ENCODE data around the gene IP6K3.

The IP6K3 gene

DNA sequence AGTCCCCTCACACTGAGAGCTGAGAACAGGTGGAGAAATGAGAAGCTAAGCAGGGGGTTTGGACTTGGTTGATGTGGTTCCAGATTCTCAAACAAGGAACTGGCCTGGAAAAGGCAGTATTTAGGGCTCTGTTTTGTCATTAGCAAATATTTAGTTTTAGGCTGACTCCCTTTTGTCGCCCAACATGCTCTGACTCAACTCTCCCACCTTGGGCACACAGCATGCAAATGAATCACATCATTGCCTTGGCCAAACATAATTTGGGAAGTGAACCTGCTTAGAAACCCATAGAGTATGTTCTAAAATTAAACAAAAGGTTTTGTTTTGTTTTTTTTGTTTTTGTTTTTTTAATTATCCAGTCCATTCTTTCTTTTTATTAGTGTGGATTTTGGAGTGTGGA lies 25.7 kb downstream of the IP6K3 start:
- no peak for DNase-seq

DNA sequence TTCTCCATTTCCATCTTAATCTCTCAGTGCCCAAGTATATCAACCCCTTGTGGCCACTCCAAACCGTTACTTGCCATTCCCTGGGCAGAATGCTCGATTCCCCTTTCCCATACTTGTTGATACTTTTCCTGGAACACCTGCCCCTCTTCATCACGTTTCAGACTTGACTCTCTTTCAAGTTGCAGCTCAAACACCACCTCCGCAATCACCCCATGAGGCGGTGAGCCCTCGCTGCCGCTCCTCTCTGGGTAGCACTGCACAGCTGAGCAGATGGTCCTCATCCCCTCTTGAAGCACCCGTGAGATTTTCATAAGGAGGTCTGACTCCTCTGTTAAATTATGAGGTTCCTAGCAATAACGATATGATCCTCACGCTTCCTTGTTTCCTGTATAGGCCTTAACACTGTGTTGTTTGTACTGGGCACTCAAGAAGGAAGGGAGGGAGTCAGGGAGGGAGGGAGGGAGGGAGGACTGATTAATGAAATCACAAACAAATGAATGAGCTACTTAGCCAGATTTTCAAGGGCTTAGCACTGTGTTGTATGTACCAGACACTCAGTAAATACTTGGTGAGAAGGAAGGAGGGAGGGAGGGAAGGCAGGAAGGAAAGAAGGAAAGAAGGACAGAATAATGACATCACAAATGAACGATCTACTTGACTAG lies 27.2 kb downstream of the IP6K3 start:
- no peak for DNase-seq

DNA sequence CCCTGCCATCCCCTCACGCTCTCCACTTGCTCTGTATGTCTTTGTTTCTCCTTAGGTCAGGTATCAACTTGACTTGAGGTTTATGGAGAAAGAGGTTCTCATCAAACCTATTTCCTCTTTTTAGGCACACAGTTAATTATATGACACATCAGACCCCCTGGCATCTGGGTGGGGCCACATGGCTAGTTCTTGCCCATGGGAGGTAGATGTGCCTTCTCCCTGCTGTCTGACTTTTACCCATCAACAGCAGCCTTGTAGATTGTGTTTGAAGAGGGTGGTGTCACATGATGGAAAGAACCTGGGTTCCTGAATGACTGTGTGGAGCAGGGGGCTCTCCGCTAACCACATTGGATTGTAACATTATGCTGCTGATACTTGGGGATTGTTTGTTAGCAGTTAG lies 28.0 kb downstream of the IP6K3 start:
- no peak for DNase-seq

DNA sequence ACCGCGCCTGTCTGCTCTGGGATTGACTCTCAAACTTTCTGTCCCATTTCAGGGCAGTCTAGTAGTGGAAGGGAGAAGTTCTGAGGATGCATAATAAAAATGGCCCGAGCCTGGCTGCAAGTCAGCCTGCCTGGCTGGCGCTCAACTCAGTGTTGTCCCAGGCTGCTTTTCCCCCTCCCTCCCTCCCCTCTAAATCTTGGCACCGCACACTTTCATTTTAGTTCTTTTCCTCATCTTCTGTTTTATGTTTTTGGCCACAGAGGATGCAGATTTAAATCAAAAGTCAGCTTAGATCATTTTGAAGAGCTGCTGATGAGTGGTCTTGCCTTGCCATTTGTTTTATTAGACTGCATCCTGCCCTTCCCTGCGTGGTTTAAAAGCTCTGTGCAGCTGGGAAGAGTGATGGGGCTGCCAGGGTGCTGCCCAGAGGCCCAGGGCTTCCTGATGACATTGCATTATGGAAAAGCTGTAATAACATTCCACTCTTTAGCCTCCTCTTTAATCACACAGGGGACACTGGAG lies 28.7 kb downstream of the IP6K3 start:
- no peak for DNase-seq

DNA sequence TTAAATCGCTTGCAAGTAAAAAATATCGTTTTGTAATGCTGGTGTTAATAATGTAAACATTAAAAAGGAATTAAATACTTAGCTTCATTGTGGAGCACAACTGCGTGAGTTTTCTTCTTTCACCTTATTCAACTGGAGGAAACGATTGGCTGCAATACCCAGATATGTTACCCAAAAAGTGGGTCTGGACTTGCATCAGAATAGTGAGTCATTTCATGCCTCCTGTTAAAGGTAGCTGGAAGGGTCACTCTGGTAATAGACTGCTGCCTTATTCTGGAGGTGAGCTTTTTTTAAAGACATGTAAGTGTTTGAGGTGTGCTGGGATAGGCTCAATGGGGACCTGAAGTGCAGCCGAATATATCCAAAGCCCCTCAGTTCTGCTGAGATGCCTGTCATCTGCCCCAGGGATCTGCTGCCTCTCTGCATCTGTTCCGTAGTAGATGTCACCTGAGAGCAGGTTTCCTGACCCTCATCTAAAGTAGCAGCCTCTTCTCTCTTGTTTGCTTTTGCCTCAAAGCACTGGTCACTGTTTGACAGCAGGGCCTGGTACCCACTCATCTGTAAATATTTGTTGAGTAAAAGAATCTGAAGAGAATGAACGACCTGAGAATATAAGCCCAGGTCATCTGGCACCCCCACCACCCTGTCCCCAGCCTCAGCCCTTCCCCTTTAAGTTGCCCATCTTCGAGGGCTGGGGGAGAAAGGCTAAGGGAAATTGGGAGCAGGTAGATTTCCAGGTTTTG lies 29.6 kb downstream of the IP6K3 start:
- no peak for DNase-seq

DNA sequence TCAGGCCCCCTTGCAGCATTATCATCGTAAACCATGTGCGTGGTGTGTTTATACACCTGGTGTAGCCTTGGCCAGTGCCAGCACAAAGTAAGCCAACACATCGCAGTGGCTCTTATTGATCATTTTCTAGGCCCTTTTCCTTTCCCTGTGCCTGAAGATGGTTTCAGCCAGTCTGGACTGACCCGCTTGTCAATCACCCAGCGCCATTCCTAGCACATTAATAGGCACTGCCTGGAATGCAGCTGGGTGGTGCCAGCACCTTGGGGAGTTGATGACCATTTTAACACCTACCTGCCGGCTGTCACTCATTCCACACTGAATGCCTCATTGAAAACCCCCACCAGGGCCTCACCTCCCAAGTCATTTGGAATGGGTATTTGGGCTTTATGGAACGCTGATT lies 30.3 kb downstream of the IP6K3 start:
- no peak for DNase-seq

DNA sequence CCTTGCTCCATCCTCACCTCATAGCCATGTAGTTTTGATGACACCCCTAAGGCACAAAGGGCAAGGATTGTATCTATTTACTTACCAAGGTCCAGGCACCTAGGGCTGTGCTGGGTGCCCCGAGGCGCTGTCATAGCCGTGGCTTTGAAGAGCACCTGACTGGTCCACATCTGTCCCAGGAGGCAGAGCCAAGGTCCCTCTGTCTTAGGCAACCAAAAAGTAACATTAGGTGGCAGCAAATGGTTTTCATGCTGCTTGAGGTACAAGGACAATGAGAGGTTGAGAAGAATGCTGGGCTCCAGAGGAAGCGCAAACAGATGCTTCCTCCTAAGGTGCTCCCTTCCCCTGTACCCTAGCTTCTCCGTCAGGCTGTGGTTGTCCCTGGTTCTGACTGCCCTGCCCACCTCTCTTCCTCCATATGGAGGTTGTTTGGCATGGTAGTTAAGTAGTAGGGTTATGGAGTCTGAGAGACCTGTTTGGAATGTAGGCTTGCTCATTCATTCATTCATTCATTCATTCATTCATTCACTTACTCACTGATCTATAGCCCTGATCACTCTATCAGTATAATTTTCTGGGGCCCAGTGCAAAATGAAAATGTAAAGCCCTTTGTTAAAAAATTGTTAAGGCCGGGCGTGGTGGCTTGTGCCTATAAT lies 32.2 kb downstream of the IP6K3 start:
- no peak for DNase-seq

DNA sequence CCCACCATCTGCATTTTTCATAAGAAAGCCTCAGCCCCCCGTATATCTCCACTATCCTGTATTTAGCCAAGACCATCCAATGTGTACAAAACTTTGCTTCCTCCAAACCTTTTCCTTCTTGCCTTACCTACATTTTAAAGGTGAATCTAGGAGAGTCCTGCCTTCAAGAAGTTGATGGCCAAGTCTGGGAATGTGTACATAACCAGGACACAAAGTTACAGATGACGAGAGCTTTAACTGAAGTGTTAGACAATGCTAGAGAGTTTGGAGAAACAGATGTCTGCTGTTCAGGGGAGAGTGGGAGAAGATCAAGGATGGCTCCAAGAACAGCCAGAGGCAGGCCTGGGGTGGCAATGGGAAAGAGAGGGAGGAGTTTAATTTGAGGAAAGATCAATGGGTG lies 32.9 kb downstream of the IP6K3 start:
- DNase-seq = no peak

DNA sequence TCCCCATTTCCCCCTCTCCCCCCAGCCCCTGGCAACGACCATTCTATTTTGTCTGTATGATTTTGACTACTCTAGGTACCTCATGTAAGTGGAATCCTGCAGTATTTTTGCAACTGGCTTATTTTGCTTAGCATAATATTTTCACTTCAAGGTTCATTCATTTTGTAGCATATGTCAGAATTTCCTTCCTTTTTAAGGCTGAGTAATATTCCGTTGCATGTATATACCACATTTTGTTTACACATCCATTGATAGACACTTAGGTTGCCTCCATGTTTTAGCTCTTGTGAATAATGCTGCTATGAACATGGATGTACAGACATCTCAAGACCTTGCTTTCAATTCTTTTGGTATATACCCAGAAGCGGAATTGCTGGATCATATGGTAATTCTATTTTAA lies 33.8 kb downstream of the IP6K3 start:
- DNase-seq = no peak

DNA sequence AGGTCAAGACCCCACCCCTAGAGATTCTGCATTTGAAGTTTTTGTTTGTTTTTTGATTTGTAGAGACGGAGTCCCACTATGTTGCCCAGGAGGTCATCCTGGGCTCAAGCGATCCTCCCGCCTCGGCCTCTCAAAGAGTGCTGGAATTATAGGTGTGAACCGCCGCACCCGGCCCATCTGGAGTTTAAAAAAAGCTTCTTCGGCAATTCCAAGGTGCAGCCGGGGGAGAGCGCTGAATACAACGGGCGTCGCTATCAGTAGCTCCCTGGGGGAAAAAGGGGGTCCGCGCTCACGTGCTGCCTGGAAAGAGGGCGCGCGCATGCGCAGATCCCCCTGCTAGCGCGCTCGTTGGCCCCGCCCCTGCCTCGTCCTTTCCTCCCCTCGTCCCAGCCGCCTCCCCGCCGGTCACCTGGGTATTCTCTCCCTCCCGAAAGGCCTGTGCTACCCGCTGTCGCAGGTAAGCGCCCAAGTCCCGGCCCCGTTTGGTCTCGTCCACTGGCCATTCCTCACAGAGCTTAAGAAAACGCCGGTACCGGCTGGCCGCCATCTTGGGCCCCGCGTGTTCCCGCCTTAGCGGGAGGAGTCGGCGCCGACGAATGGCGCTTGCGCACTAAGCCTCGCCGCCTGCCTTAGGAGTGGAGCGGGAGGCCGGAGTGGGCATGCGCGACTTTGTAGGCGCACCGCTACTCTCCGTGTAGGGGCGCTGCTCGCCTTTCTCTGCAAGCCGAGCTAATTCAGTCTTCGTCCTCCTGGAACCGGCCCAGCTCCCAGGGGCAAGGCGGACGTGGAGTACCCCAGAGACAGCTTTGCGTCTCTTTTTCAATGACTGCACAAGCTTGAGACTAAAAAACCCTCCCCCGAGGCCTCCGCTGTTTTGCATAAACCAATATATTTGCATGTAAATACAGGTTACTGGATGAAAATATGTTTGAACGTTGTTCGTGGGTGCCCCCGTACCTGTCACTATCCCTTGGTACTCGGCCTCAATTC lies 35.3 kb downstream of the IP6K3 start, which contains the start of gene UQCC2:
TSS of gene UQCC2 (minus strand) at position 561 of the 990 bp plus-strand sequence. CDS start at position 547, 14 bp downstream.
- peak; percentile 98 for DNase-seq

DNA sequence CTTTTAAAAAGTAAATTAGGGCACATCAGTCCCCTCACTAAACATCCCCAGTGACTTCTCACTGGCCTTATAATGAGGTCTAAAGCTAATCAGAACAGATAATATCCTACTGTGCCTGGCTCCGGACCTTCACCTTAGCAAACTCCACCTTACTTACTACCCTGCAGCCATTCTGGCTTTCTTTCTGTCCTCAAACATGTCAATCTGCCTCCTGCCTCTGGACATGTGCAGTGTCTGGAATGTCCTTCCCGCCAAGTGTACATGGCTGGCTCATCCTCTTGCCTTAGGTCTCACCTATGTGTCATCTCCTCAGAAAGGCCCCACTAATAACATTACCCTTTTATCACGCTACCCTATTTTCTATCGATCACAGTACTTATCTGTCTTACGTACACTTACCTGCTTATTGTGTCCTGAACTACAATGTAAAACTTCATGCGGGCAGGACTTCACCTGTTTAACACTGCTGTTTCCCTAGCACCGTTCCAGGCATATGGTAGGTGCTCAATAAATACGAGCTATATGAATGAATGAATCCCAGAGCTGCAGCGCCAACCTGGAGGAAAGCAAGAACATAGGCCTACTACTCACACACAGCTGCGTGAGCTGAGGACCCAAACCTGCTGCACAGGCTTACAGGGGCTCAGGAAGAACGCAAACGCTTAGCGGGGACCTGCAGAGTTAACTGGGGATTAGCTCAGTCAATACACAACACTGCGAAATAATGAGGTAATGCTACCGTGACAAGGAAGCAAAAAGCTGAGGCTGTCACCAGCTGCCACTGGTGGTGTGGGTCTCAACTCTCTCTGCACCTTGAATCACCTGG lies 36.2 kb downstream of the IP6K3 start:
- no peak for DNase-seq

DNA sequence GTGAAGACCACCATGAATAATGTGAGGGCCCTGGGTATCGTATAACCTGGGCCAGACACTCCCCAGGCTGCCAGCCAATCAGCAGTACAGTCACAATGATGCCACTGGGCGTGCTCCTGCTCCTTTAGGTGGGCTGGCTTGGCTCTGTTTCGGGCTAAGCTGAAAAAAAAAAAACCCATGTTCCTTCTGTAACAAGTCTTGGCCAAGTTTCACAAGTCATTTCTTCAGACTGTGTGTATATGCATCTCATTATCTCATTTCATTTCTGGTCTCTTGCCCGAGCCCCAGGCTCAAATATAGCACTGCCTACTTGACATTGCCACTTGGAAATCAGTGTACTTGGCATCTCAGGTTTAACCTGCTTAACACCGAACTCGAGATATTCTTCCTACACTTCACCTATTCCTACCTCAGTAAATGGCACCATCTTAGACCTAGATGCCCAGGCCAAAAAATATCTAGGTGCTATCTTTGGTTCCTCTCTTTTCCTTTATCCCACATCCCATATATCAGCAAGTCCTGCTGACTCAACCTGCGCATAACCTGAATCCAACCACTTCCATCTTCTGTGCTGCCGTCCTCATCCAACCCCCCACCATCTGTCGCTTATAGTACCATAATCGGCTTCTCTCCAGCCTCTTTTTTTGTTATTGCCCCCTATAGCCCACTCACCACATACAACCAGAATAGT lies 37.0 kb downstream of the IP6K3 start:
- no peak for DNase-seq

DNA sequence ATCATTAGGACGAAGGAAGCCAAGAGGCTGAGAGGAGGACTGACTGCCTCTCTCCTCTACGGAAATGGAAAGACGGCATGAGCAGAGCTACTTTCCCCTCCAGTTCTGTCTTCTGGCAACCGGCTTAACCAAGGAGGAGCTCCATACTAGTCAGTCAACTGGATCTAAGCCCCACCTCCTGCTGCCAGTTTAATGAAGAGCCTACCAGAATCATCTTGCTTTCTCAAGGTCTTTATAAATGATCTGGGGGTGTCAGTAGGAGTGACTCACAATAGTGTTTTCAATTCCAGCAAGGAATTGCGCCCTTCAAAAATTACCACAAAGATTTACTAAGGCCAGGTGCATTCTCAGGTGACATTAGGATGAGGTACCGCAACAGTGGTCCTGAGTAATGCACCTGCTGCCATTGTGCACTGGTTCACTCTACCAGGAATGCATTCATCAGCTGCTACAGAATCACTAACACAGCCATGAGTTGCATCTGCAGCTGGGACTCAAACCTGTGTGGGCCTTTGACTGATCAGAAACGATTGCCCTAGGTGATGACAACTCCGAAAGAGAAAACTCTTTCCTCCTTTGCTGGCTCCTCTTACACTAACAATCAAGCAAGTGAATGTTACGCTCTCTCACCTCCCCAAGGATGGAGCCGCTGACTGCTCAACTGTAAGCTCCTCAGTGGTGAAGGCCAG lies 38.0 kb downstream of the IP6K3 start:
- DNase-seq = no peak

DNA sequence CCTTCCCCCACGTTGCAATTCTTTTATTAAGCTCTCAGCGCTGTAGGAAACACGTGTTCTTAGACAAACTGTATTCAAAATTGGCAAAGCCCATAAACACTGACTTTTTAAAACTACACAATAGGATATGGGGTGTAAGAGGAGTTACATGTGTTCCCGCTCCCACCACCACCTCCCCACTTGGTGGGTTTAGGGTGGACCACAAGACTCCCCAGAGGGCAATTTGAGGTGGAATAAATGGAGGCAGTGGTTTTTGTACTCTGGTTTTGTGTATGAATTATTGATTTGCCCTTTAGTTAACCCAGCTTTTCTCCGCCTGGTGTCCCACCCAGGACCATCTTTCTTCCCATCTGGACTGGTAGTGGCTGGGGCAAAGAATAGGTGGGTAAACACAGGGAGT lies 38.9 kb downstream of the IP6K3 start:
- no peak for DNase-seq

DNA sequence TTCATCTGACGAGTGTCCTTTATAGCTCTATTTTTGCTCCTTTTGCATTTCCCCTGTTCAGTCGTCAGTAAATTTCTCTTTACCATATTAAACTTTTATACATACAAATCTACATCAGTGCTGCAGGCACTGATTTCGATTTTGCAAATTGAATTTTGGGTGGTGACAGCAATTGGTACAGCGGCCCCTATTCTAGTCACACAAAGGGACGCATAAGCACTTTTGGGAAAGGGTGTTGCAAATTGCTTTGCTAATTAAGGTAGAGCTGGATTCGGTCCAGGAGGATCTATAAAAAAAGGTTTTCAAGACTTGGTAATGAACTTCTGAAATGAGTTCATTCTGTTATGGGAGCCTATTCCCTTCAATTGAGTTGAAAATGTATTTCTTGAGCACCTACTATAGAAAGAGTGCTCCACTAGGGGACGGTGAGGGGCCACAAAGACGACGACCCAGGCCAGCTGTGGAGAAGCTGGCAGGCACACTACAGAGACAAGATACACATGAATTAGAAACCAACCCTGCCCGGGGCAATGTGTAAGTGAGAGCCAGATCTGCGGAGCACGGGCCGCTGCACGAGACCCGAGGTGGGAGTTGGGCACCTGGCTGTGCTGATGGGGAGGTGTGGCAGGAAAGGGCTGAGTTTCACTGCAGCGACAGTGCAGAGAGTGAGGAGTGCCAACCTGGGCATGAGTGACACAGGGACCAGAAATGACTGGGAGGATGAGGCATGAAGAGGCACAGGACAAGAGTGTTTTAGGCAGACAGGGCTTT lies 40.6 kb downstream of the IP6K3 start:
- DNase-seq = no peak

DNA sequence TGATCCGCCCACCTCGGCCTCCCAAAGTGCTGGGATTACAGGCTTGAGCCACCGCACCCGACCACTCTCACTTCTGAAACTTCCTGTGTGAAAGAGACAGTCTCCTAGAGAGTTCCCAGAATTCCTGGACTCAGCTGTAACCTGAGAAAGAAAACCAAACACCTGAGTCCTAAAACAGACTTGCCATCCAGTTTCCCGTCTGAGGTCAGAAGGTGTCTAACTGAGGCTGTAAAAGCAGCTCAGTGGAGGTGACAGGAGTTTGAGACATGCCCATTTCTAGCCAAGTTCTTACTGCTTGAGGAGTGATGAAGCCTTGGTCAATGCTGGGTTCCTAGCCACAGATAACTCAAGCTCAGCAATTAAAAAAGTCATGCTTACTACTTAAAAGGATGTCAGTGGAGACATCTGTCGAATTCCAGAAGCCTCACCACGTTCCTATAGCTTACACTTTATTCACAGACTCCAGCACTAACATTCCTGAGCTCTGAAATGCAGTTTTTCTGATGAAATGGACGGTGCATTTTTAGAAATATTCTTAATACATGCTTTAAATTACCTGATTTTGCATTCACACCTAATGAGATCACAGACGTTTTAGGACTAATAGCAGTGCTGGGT lies 41.3 kb downstream of the IP6K3 start:
- no peak for DNase-seq

DNA sequence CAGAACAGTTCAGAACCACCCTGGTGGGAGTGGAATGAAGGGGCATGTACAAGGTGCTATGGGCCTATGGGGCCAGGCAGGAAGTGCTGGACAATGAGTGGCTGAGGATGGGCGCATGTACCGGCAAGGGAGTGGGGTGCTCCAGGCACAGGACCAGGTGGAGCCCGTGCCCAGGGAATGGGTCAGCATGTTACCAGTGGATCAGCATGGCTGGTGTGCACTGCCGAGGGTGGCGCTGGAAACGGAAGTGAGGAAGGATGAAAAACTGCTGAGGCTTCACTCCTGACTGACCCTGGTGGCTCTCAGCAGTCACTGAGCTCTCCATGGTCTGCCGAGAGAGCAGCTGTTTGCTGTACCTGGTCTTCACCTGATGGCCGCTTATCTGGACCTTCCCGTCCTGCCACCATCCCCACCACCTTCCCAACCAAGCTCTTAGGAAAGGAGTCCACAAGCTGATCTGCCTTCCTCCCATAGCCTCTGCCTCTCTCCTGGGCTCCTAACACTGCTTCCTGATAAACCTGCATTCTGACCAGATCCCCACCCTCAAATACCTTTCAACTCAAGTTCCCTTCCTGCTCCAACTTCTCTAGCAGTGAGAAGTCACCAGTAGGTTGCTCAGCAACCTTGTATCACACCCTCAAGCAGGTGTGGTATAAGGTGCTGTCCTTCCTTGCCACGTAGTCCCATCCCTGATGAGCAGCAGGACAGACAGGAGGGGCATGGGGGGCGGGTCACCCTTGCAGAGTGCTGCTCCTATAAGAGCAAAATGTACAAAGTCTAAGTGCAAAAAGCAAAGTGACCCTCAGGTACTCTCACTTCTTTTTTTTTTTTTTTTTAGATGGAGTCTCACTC lies 42.3 kb downstream of the IP6K3 start:
- no peak for DNase-seq

DNA sequence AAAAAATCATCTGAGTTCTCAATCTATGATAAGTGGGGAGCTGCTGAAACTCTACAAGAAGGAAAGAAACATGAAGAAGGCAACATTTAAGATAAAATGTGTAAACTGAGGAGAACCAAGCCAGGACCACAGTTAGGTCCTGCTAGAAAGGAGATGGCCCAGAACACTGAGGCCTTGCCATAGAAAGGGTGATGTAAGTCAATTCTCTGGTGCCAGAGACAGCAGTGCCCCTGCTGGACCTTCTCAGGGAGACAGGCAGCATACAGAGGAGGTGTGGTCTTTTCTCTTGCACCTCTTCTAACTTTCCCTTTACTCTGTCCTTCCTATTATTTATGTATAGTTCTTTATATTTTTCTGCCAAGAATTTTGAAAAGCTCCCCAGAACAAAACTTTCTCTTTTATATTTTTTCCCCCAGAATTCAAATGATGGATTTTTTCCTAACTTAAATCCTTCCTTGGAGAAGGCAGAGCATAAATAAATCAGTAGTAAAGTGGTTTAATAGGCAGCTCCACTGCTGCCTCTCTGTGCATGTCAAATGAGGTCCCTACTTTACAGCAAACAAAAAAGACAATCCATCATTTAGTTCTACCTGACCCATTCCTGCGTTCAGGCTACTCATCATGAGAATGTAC lies 44.2 kb downstream of the IP6K3 start:
- DNase-seq = no peak

Measured in activated T-cell treated with anti-CD3 and anti-CD28 coated beads, Interleukin-2, amount 50 U/mL, for 48 hours (primary cell).